Measurements from ENCODE around the gene AWAT1.

The AWAT1 gene

GRCh38 chrX:70252491-70252890 is 18.0 kb downstream of the AWAT1 start:
- TF ChIP-seq CTCF (conservative IDR thresholded peaks at IDR 0.05): no peak
- H3K27ac ChIP-seq: no peak overlapping the region

DNA sequence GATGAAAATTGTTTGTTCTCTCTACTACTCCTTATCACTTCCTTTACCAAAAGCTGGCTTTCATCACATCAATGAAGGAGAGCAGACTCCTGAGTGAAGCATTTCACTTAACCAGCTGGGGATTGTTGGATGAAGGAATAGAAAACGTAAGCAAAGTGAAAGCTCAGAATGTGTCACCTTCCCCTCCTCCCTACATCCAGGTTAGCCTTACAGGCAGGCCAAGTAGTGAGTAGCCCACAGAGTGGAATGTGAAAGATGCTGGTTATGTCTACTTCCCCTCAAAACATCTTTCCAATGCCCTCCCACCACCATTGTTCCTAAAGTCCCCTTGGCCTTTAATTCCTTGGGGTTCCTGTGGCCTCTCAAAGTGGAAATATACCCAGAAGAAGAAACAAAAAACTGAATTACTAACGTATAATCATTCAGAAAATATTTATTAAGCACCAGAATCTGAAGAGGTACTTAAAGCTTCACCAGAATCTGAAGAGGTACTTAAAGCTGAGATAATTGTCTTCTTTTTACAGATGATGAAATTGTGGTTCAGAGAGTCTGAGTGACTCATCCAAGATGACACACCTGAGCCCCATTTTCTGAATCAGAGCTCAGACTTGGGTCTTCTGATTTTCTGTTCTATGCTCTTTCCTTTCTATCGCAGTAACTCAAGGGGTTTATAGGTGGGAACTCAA is 19.1 kb downstream of the AWAT1 start:
- no peak overlapping the region for H3K27ac ChIP-seq
- TF ChIP-seq ZFX (IDR thresholded peaks at IDR 0.05) (no peak), CTCF (conservative IDR thresholded peaks at IDR 0.05) (no peak)

- no peak overlapping the region for H3K27ac ChIP-seq
- TF ChIP-seq CTCF (conservative IDR thresholded peaks at IDR 0.05): no peak
- TF ChIP-seq ZFX (IDR thresholded peaks at IDR 0.05): no peak
Measured at GRCh38 chrX:70254063-70254400, 19.6 kb downstream of the AWAT1 start.

DNA sequence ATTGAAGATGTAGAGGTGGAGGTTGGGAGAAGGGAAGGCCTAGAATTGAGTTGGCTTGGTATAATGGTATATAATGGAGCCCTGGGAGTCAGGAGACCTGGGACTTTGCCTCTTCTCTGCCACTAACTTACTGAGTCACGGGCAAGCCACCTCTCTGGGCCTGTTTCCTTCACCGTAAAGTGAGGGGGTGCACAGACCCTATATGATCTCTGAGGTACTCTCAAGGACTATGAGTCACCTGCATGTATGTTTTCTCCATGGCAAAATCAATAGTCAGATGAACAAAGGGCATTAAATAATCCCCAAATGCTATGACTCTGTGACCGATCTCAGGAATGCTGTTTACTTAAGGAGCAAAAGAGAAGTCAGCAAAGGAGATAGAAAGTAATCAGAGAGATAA is 20.5 kb downstream of the AWAT1 start:
- TF ChIP-seq CTCF (conservative IDR thresholded peaks at IDR 0.05) (no peak), ZFX (IDR thresholded peaks at IDR 0.05) (no peak)
- no peak overlapping the region for H3K27ac ChIP-seq

DNA sequence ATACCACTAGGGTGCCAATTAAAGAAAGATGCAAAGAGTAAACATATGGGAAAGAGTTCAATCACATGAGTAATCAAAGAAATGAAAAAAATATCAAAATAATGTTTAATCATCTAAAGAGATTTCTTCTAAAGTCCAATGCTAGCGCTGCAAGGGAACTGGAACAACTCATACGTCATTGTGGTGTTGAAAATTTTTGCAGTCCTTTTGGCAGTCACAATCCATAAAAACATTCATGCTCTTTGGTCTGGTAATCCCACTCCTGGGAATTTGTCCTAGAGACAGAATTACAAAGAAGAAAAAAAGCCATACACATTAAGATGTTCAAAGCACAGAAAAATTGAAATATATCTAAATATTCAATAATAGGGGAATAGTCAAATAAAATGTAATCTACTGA is 21.0 kb downstream of the AWAT1 start:
- H3K27ac ChIP-seq: no peak overlapping the region
- TF ChIP-seq ZFX (IDR thresholded peaks at IDR 0.05) (no peak), CTCF (conservative IDR thresholded peaks at IDR 0.05) (no peak)

DNA sequence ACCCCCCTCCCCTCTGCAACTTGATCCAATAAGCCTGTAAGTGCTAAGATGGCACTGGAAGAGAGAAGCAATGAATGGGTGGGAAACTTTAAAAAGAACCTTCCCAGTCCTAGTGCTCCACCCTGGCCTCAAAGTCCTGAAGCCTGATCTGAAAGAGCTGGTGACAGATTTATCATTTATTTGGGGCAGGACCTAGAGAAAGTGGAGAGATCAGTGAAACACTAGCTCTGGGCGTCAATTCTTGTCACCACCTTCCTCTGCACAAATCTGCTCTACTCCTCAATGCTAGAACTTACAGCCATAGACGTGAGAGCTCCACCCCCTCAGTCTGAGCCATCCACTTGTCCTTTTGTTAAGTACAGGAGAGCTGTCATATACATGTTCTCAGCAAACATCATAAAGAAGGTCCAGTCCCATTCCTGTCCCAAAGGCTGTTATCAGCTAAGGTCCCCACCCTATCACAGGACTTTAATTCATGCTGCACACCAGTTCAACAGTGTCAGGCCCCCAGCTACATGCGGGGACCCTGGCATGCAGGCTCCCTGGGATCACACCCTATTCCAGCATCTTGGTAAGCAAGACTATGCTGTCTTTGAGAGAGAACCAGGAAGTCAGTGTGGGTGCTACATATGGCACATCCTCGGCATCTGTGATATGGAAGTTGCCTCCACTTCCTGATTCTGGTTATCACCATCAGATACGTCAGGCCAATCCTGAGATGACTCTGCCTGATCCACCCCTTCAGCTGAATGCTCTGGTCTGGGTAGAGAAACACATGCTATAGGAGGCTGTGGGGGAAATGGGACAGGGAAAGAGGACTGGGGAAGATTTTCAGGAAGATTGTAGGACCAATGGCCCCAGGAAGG is 23.2 kb downstream of the AWAT1 start:
- TF ChIP-seq ZFX (IDR thresholded peaks at IDR 0.05): no peak
- TF ChIP-seq CTCF (conservative IDR thresholded peaks at IDR 0.05): no peak
- no peak overlapping the region for H3K27ac ChIP-seq

- no peak within 1 kb of the TSS for H3K27ac ChIP-seq
- TF ChIP-seq CTCF (conservative IDR thresholded peaks at IDR 0.05) (no peak), ZFX (IDR thresholded peaks at IDR 0.05) (no peak)
Measured at GRCh38 chrX:70260104-70260503, 25.6 kb downstream of the AWAT1 start, which contains the start of gene P2RY4. Gene P2RY4, minus strand, starts transcription at chrX:70260204. Its CDS starts 580 bp downstream, at chrX:70259624.
